ENCODE data around the gene SNTG2.

DNA sequence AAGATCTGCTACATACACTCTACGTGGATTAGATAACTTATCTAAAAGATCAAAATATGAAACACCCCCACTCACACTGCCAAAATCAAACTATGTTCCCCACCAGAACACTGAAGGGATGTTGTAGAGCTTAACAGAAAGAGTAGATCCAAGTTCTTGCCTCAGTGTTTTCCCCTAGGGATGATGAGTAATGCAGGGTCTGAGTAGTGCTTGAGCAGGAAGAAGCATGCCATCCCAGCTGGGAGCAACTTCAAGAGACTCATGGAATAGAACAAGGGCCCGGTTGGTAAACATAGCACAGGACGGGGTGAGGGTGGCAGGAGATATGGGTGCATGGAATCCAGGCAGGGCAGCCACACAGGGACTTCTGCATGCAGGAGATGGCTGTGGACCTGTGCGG lies 74.3 kb downstream of the SNTG2 start:
- TF ChIP-seq, protein P1, sequence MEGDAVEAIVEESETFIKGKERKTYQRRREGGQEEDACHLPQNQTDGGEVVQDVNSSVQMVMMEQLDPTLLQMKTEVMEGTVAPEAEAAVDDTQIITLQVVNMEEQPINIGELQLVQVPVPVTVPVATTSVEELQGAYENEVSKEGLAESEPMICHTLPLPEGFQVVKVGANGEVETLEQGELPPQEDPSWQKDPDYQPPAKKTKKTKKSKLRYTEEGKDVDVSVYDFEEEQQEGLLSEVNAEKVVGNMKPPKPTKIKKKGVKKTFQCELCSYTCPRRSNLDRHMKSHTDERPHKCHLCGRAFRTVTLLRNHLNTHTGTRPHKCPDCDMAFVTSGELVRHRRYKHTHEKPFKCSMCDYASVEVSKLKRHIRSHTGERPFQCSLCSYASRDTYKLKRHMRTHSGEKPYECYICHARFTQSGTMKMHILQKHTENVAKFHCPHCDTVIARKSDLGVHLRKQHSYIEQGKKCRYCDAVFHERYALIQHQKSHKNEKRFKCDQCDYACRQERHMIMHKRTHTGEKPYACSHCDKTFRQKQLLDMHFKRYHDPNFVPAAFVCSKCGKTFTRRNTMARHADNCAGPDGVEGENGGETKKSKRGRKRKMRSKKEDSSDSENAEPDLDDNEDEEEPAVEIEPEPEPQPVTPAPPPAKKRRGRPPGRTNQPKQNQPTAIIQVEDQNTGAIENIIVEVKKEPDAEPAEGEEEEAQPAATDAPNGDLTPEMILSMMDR (IDR thresholded peaks at IDR 0.05) = no peak
- TF ChIP-seq POLR2AphosphoS5 (IDR thresholded peaks at IDR 0.05; ENCODE audit: insufficient read depth in 1 of 2, low read depth in 1 of 2) = no peak
